H1 (cell line): ENCODE data around the gene ABCG8. TPM values are rescaled to one million over a fixed set of nuclear protein-coding genes. Genes with fewer than 3 reads are reported as not detected.

ENCODE experiments used
- ASH2L ChIP-seq: fragments of 200-600, 300-600 bp; sonication (generic); IDR thresholded peaks from one replicate; pipeline ENCODE4 v1.7.1; 2017; ENCODE audit warnings: low read length
- CBX8 ChIP-seq: fragments of 300-800, 300-1000 bp; sonication (generic); IDR thresholded peaks from 2 replicates; pipeline ENCODE4 v1.7.1; 2016; ENCODE audit warnings: low read depth, low read length, borderline replicate concordance
- RAD21 ChIP-seq, 2 experiments: IDR thresholded peaks in 1 of 2; conservative IDR thresholded peaks in 1 of 2; 2 replicates each; pipeline ENCODE4 v1.6.1; 2011; ENCODE audit warnings: low read depth in 2 of 2, low read length in 2 of 2, improper control_type of control experiment in 1 of 2, inconsistent platforms in 1 of 2, mild to moderate bottlenecking in 1 of 2, moderate library complexity in 1 of 2
- polyA plus RNA-seq, 7 experiments: library from polyadenylated mRNA; depleted of rRNA in 3 of 7; stranded (reverse) in 5 of 7; unstranded in 2 of 7; fragments of >200 nt in 5 of 7; fragments of 200-250 nt in 2 of 7; gene quantifications; 1 replicate in 5 of 7; 2 replicates in 1 of 7; 4 replicates in 1 of 7; pipeline versions ENCODE4 v1.2.1 to v1.2.3, GENCODE V29; 2011 to 2013; ENCODE audit warnings: missing spikeins in 2 of 7, mixed read lengths in 2 of 7
- total RNA-seq: library from RNA; stranded (reverse); fragmentation: NEBNext Ultra II Directional; extraction: Animal tissue kit (Norgen Biotek cat#: 25700); gene quantifications from 2 replicates; pipeline ENCODE4 v1.2.1, GENCODE V29; 2021

The ABCG8 gene
- total and polyA plus RNA-seq, 2 of the 8 experiments (the other 6 are each of a cell fraction or from before 2014, with no cell fraction given), result not detected

DNA sequence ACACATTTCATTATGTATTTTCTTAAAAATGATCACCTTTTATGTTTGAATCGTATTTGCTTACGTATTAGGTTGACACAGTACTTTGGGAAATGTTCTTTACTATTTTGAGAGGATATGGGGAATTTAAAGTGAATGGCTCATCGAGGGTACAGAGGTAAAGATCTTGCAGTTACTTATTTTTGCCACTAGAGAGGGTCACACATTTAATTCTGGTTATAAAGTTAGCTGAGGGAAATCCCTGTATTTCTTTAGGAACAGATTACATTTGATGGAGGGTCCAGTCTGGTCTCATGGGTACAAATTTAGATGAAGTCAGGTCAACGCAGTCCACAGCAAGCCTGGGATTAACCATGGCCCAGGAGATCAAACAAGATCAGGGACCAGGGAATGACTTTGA is 40.5 kb upstream of the ABCG8 start (continued):
- TF ChIP-seq ASH2L (no peak), CBX8 (no peak), RAD21 (IDR thresholded peaks at IDR 0.05 in 1 of 2, conservative IDR thresholded peaks at IDR 0.05 in 1 of 2; ENCODE audit: low read depth in 2 of 2, low read length in 2 of 2) (peak; percentile 25 to 29; a peak in 3 of 4 replicates)
